ENCODE results near the gene DAPK3. TPM values are rescaled to one million over a fixed set of nuclear protein-coding genes. Genes with fewer than 3 reads are reported as not detected.
A peak's percentile ranks its signal among the peaks of the same experiment; 100 is the strongest.
"Not testable (repeated sequence)": the region's sequence is repeated elsewhere in the genome, so short reads cannot be mapped to it uniquely, and the experiment has no call there.

Gene DAPK3
- 10 to 100 TPM; 32.7 to 50.8 (median 42.1) TPM for polyA plus RNA-seq (ENCODE audit: insufficient read length in 3 of 3)
- long read RNA-seq, donor 1, partial matches to known transcripts: 0 of 10 reads
- long read RNA-seq, donor 1, other reads (novel, unspliced or antisense): 8 of 10 reads
- long read RNA-seq, donor 2, partial matches to known transcripts: 0 of 8 reads
- long read RNA-seq, donor 2, other reads (novel, unspliced or antisense): 7 of 8 reads
- long read RNA-seq, donor 3, transcript DAPK3-206 (4 exons, 671 nt): major isoform, 5 of 68 reads
- long read RNA-seq, donor 3, partial matches to known transcripts: 42 of 68 reads
- long read RNA-seq, donor 3, other reads (novel, unspliced or antisense): 20 of 68 reads
- long read RNA-seq, donor 4, partial matches to known transcripts: 0 of 16 reads
- long read RNA-seq, donor 4, other reads (novel, unspliced or antisense): 12 of 16 reads
- long read RNA-seq, donor 5: 0 reads
- long read RNA-seq, donor 6, partial matches to known transcripts: 5 of 22 reads
- long read RNA-seq, donor 6, other reads (novel, unspliced or antisense): 6 of 22 reads
- long read RNA-seq, donor 7, partial matches to known transcripts: 0 of 15 reads
- long read RNA-seq, donor 7, other reads (novel, unspliced or antisense): 8 of 15 reads
- long read RNA-seq, donor 8: 0 reads
- long read RNA-seq, donor 9, partial matches to known transcripts: 0 of 15 reads
- long read RNA-seq, donor 9, other reads (novel, unspliced or antisense): 13 of 15 reads
- long read RNA-seq, donor 10, partial matches to known transcripts: 0 of 3 reads
- long read RNA-seq, donor 10, other reads (novel, unspliced or antisense): 0 of 3 reads
- long read RNA-seq, donor 11, partial matches to known transcripts: 0 of 13 reads
- long read RNA-seq, donor 11, other reads (novel, unspliced or antisense): 7 of 13 reads
- long read RNA-seq, donor 12, partial matches to known transcripts: 0 of 1 reads
- long read RNA-seq, donor 12, other reads (novel, unspliced or antisense): 0 of 1 reads
- long read RNA-seq, donor 13: 0 reads
- long read RNA-seq, donor 14, partial matches to known transcripts: 0 of 11 reads
- long read RNA-seq, donor 14, other reads (novel, unspliced or antisense): 9 of 11 reads
- long read RNA-seq, donor 15, partial matches to known transcripts: 0 of 7 reads
- long read RNA-seq, donor 15, other reads (novel, unspliced or antisense): 5 of 7 reads
- long read RNA-seq, donor 16, transcript DAPK3-206 (4 exons, 671 nt): major isoform, 7 of 61 reads
- long read RNA-seq, donor 16, partial matches to known transcripts: 10 of 61 reads
- long read RNA-seq, donor 16, other reads (novel, unspliced or antisense): 37 of 61 reads

- DNase-seq (ENCODE audit: extremely low read depth in 1 of 11, low read depth in 9 of 11, low spot score in 4 of 11): peak; percentile 84 to 98 (median 96)
These were observed at the start of gene DAPK3 for GRCh38 chr19:3970808-3971598. Gene DAPK3, minus strand, starts transcription at chr19:3971099. Its CDS starts 1,364 bp downstream, at chr19:3969735.

DNA sequence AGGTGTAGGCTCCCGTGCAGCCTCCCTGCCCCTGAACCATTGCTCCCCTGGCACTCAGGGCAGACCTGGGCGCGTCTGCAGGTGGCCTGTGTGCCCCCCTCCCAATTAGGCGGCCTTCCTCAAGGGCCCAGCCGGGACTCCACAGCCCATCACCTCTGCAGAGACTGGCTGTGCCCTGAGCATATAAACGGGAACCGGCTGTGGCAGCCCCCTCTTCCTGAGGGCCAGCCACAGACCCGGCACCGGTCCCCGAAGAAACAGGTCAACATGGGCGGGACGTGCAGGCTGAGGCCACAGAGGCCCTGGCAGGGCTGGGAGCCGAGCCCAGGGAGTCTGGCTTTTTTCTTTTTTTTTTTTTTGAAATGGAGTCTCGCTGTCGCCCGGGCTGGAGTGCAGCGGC is 48.7 kb upstream of the DAPK3 start:
- no peak for DNase-seq (ENCODE audit: extremely low read depth in 1 of 11, low read depth in 9 of 11, low spot score in 4 of 11)

- no peak for DNase-seq (ENCODE audit: extremely low read depth in 1 of 11, low read depth in 9 of 11, low spot score in 4 of 11)
These were observed 48.0 kb upstream of the DAPK3 start for GRCh38 chr19:4018775-4019504.

- DNase-seq (ENCODE audit: extremely low read depth in 1 of 11, low read depth in 9 of 11, low spot score in 4 of 11): no peak
These were observed 47.3 kb upstream of the DAPK3 start for GRCh38 chr19:4018140-4018613.

DNA sequence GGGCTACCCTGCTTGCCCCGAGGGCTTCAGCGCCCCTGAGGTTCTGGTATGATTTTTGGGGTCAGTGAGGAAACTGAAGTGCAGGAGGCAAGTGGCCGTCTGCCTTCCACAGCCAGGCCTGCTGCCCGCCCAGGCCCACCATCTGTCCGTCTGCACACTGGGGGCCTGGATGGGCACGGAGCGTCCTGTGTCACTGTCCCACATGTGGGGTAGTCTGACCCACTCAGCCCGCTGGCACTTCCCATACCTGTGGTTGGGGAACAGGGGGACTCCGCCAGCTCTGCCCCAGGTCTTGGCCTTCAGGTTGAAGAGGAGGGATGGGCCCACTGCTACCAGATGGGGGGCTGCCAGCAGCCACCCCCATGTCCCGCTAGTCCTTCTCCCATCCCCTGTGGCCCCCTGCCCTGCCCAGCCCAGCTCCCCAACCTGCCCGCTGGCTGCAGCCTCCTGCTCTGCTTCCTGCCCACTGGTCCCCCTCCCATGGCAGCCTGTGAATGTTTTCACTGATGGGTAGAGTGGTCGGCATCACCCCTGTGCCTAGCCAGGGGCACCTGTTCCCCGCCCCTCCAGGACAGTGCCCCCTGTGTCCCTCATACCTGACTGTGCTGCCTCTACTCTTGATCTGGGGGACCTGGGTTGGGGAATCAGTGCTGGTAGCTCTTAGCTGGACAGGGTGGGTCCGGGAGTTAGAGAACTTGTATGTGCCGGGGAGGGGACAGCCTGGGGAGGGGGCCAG is 46.2 kb upstream of the DAPK3 start:
- DNase-seq (ENCODE audit: extremely low read depth in 1 of 11, low read depth in 9 of 11, low spot score in 4 of 11): no peak

DNA sequence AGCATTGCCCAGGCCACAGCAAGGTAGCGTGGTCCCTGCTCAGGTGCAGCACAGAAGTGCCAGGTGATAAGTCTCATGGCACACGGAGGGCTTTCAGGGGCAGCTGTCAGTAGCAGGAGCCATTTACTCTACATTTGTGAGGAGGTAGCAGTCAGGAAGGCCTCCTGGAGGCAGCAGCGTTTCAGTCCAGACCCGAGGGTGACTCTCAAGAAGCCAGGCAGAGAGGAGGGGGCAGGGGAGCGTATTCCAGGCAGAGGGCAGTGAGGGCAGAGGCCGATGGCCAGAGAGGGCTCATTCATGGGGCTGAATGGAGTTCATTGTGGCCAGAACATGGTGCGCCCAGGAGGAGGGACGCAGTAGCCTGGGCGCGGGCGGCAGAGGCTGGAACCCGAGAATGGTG is 45.6 kb upstream of the DAPK3 start:
- DNase-seq (ENCODE audit: extremely low read depth in 1 of 11, low read depth in 9 of 11, low spot score in 4 of 11): no peak

DNA sequence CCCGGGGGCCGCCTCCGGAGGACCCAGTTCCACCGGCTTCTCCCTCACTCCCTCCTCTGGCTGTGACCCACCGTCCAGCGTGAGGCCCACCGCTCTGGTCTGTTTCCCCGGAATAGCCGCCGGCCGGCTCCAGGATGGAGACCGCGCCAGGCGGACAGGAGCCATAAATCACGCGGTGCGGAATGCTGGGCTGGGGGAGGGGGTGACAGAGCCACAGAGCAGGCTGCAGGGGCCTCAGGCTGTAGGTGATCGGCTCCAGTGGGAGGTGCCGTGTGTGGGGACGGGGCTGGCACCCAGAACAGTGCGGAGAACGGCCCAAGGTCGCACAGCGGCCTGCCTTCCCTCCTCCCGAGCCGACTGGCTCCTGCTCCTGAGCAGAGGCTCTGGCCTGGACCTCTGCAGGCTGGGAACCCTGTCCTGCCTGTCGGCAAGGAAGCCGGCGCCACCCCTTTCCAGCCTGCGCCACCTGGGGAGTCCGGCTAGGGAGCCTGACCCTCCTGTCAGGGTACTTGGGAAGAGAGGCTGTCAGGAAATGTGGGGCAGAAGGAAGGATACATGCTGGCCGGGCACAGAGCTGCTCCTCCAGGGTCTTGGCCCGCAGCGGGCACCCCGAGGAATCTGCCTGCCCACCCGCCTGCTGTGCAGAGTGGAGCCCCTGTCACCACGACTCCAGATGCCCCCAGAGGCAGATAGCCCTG is 45.0 kb upstream of the DAPK3 start:
- peak in 10 of 11 donors; percentile 68 to 85 (median 79) for DNase-seq (ENCODE audit: extremely low read depth in 1 of 11, low read depth in 9 of 11, low spot score in 4 of 11)

DNA sequence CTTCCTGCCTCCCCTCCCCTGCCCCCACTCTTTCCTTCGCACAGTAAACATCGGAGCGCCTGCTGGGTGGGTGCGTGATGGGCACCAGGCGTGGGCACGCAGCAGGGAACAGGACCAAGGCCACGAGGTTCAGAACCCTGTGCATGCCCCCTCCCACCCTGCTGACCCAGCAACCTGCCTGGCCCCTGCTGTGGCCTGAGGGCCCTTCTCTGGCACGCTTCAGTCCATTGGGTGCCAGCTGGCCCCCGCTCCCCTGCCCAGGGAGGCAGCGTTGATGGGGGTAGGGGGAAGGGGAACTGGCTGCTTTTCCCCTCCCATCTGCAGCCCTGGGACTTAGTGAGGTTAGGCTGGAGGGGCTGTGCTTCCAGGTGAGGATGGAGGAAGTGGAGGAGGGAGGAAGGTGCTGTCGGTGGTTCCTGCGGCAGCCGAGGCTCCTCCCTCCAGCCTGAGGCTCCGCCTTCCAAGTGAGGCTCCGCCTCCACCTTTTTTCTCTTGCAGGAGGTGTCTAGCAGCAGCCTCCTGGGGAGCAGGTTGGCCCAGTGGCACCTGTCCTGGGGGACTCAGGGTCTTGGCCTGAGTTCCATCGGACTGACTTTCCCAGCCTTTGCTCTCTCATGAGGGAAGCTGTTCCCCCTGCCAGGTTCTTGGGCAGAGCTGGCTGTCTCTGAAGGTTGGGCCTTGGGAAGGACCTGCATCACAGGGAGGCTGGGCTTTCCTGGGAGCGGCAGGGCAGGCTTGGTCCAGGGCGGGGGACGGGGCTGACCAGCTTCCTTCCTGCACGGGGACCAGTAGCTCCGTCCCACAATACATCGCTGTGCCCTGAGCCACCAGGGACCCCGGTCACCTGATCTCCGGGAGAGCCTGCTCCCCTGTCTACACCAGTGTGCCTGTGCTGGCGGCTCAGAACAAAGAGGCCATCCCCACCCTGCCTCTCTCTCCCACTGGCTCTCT is 43.9 kb upstream of the DAPK3 start:
- DNase-seq (ENCODE audit: extremely low read depth in 1 of 11, low read depth in 9 of 11, low spot score in 4 of 11): peak in 1 of 11 donors; percentile 31

DNA sequence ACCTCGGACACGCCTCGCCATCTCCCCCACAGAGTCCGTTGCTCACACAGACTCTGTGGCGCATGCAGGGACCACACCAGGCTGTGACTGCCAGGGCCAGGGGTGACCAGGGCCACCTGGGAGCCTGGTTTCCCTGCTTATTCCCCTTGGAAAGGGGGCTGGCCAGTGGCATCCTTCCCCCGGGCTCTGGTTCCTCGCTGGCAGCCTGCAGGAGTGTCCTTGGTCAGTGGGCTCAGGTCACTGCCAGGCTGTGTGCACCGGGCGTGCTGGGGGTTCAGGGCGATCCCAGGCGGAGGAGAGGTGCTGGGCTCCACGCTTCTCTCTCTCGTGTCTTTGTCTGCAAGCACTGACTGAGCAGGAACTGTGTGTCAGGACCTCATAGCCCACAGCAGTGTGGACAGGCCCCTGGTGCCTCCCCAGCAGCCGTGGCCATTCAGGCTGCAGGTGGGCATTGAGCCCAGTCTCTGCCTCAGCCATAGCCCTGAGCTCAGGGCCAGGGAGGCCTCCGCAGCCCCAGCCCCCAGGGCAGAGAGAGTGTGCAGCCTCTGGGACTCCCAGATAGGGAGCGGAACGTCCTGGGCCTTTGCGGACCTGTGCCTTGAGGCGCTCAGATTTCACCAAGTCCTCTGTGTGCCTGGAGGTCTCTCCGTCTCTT is 43.1 kb upstream of the DAPK3 start:
- DNase-seq (ENCODE audit: extremely low read depth in 1 of 11, low read depth in 9 of 11, low spot score in 4 of 11): no peak

DNA sequence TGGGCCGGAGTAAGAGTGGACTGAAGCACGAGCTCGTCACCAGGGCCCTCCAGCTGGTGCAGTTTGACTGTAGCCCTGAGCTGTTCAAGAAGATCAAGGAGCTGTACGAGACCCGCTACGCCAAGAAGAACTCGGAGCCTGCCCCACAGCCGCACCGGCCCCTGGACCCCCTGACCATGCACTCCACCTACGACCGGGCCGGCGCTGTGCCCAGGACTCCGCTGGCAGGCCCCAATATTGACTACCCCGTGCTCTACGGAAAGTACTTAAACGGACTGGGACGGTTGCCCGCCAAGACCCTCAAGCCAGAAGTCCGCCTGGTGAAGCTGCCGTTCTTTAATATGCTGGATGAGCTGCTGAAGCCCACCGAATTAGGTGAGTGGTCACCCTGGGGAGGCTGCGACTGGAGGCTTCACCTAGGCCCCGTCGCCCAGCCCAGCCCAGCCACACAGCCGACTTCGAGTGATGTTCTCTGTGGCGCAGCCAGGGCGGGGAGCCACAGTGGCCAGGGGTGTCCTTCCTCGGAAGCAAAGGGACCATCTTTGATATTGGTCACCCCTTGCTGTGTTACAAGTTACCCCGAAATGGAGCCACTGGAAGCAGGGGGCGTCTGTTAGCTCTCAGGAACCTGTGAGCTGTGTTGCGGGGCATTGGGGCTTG is 42.2 kb upstream of the DAPK3 start:
- no peak for DNase-seq (ENCODE audit: extremely low read depth in 1 of 11, low read depth in 9 of 11, low spot score in 4 of 11)

DNA sequence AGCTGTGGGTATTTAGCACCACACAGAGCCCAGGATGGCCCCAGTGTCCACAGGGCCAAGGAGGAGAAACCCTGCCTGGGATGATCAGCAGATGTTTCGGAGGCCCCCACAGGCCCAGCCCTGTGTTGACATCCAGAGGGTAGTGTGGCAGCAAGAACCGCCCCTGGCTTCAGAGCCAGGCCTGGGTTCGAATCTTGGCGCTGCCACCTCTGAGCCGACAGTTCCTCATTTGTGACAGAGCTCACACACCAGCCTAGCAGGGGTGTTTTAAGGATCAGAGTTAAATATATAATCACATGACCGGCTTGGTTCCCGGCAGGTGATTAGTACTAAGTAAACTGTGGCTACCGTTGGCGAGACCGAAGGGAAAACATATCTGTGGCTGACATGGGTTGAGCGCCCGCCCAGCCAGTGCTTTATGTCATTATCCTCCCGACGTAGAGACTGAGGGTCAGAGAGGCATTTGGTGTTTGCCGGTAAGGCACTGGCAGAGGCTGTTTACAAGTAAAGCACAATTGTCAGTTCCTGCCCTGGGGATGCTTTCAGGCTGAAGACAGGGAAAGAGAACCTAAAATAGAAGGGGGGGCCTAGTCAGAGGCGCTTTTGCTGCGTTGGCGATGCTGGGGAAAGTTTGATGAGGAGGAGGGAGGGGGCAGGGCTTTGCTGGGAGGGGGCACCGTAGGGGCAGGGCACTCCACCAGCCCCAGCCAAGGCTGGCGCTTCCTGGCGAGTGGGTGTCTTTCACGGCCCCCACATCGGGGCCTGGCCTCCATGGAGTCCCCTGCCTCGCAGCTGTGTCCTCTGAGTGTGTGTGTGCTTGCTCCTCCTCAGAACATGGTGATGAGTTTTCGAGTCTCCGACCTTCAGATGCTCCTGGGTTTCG is 41.4 kb upstream of the DAPK3 start:
- DNase-seq (ENCODE audit: extremely low read depth in 1 of 11, low read depth in 9 of 11, low spot score in 4 of 11): no peak

- DNase-seq (ENCODE audit: extremely low read depth in 1 of 11, low read depth in 9 of 11, low spot score in 4 of 11): not testable (repeated sequence)
These were observed 40.5 kb upstream of the DAPK3 start for GRCh38 chr19:4011430-4011829.

GRCh38 chr19:4010808-4011110 is 39.9 kb upstream of the DAPK3 start:
- DNase-seq (ENCODE audit: extremely low read depth in 1 of 11, low read depth in 9 of 11, low spot score in 4 of 11): no peak
